Transverse colon (tissue), 4 donors: ENCODE results near the gene GABRR2. TPM values are rescaled to one million over a fixed set of nuclear protein-coding genes. Genes with fewer than 3 reads are reported as not detected.

Experiments
- DNase-seq: peaks from one replicate; pipeline ENCODE4 v3.0.0-alpha.2; 2019
- H3K27ac ChIP-seq, 4 donors: fragments of 200-600 bp; sonication (generic); 2 replicates each; pipeline ENCODE4 v1.5.1; 2016 to 2018; ENCODE audit warnings: inconsistent platforms in 4 of 4
- H3K27me3 ChIP-seq: fragments of 200-600 bp; sonication (generic); 2 replicates; pipeline ENCODE4 v1.5.1; 2017; ENCODE audit warnings: inconsistent platforms
- H3K36me3 ChIP-seq, 4 donors: fragments of 200-600 bp; sonication (generic); 2 replicates each; pipeline ENCODE4 v1.5.1; 2017 to 2019; ENCODE audit warnings: inconsistent platforms in 4 of 4
- H3K4me1 ChIP-seq, 4 donors: fragments of 200-600 bp; sonication (generic); 2 replicates each; pipeline ENCODE4 v1.5.1; 2017 to 2020; ENCODE audit warnings: inconsistent platforms in 4 of 4
- H3K4me3 ChIP-seq, 4 donors: fragments of 200-600 bp; sonication (generic); 1 replicate in 1 of 4; 2 replicates in 3 of 4; pipeline versions ENCODE4 v1.5.1 to v1.6.1; 2017 to 2019; ENCODE audit warnings: inconsistent platforms in 4 of 4
- H3K9me3 ChIP-seq, 2 donors: fragments of 200-600 bp; sonication (generic); 2 replicates each; pipeline ENCODE4 v1.5.1; 2017 to 2019; ENCODE audit warnings: inconsistent platforms in 2 of 2
- EP300 ChIP-seq: sonication (generic); formaldehyde crosslinking; IDR thresholded peaks from one replicate; pipeline ENCODE4 v1.6.1; 2017; ENCODE audit warnings: antibody characterized with exemption, low read depth
- POLR2A ChIP-seq: fragments of 450-650 bp; IDR thresholded peaks from one replicate; pipeline ENCODE4 v1.6.1; 2016; ENCODE audit warnings: antibody characterized with exemption, mild to moderate bottlenecking, moderate library complexity
- POLR2AphosphoS5 ChIP-seq, 3 donors: sonication (generic); formaldehyde crosslinking; IDR thresholded peaks; one replicate each; pipeline ENCODE4 v1.6.1; 2016; ENCODE audit warnings: antibody characterized with exemption in 3 of 3
- WGBS, 2 donors: methylation state at CpG; one replicate each; pipeline ENCODE4 v1.1.5; 2018; ENCODE audit warnings: low coverage in 1 of 2; 5-methylcytosine and 5-hydroxymethylcytosine counted together
- in situ Hi-C, 4 donors: fragments of 200-750 bp; cut with MboI; loops; one replicate each; pipeline versions ENCODE4 v1.15.0 to v1.15.1; 2017; ENCODE audit warnings: low sequenced_read_pairs in 3 of 4, low pct_ligation_motif_present in 1 of 4, low pct_unique_long_range_greater_than_20kb in 1 of 4
- intact Hi-C: fragments of 100-400 bp; cut with DNase I; formaldehyde crosslinking; loops from one replicate; pipeline ENCODE4 v1.15.1; 2023; ENCODE audit warnings: low total_unique reads
- total RNA-seq, 4 donors: library from RNA; depleted of rRNA; stranded (reverse); fragments of >200 nt; gene quantifications; one replicate each; pipeline ENCODE4 v1.1.0, GENCODE V29; 2016
- TF ChIP-seq, protein P1 (sequence below), 5 experiments: fragments of 200-600 bp in 3 of 5; fragments of 450-650 bp in 2 of 5; sonication (generic) in 3 of 5; IDR thresholded peaks; 1 replicate in 2 of 5; 2 replicates in 3 of 5; pipeline ENCODE4 v1.5.1; 2016 to 2017; ENCODE audit warnings: antibody characterized with exemption in 5 of 5, inconsistent platforms in 3 of 5, mild to moderate bottlenecking in 2 of 5, moderate library complexity in 1 of 5

The GABRR2 gene
- total RNA-seq, 4 donors from 2014 or later: 1.1 to 4.3 (median 1.2) TPM; not detected in 1

DNA sequence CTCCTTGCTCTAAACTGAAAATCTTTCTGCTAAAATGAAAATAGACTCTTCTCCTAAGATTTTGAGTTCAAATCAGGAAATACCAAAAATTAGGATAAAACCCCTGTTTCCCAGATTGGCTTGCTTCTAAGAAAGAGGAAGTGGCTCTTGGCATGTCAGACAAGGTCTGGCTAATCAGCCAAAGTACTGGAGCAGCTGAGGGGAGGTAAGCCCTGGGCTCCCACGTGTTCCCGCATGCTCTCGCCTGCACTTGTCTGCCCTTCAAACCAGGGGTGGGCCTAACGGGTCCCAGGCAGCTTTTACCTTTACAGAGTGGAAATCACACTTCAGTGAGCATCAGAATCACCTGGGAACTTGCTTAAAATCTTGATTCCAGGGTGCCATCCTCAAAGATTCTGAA lies 54.8 kb downstream of the GABRR2 start:
- H3K4me1 ChIP-seq: peaks cover 0 to 3% (median 2%) of the 10 kb centered on the region in 4 donors
- intact Hi-C loops: no loop called here
- no peak for TF ChIP-seq EP300
- no peak for TF ChIP-seq POLR2A
- TF ChIP-seq POLR2AphosphoS5 (IDR thresholded peaks at IDR 0.05): no peak
- TF ChIP-seq, protein P1, sequence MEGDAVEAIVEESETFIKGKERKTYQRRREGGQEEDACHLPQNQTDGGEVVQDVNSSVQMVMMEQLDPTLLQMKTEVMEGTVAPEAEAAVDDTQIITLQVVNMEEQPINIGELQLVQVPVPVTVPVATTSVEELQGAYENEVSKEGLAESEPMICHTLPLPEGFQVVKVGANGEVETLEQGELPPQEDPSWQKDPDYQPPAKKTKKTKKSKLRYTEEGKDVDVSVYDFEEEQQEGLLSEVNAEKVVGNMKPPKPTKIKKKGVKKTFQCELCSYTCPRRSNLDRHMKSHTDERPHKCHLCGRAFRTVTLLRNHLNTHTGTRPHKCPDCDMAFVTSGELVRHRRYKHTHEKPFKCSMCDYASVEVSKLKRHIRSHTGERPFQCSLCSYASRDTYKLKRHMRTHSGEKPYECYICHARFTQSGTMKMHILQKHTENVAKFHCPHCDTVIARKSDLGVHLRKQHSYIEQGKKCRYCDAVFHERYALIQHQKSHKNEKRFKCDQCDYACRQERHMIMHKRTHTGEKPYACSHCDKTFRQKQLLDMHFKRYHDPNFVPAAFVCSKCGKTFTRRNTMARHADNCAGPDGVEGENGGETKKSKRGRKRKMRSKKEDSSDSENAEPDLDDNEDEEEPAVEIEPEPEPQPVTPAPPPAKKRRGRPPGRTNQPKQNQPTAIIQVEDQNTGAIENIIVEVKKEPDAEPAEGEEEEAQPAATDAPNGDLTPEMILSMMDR (IDR thresholded peaks at IDR 0.05): no peak
- no peak for DNase-seq
- no peaks in the 10 kb centered on the region for H3K27me3 ChIP-seq
- H3K9me3 ChIP-seq: no peaks in the 10 kb centered on the region
- WGBS, 2 donors: 72% methylated on average over 4 of the region's 4 CpGs; no CpG with 5 or more reads in 1 of the 2 donors
- no peaks in the 10 kb centered on the region for H3K36me3 ChIP-seq
- H3K4me3 ChIP-seq: no peak overlapping the region
- no peak overlapping the region for H3K27ac ChIP-seq
- in situ Hi-C loops: no loop called here

- WGBS, 2 donors: 66 to 73% methylated on average over 3 of the region's 3 CpGs
- in situ Hi-C loops: no loop called here
Observed at GRCh38 chr6:89258912-89259311, 56.2 kb downstream of the GABRR2 start.

DNA sequence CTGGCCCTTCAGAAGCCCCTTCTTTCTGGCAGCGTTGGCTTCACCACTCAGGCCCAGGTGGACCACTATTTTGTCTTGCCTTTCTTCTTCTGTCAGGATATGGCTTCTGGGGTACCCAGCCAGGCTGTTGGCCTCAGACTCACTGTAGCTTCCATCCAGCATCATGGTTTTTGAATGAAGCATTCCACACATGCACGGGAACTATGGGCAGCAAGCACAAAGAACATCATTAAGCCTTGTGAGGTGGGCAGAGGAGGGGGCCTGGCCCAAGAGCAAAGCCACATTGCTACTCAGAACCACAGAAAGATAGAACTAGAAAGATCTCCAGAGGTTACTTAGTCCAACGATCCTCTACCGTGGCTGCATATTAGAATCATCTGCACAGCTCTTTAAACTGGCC lies 57.3 kb downstream of the GABRR2 start:
- H3K27ac ChIP-seq: no peak overlapping the region
- no peaks in the 10 kb centered on the region for H3K9me3 ChIP-seq
- H3K4me3 ChIP-seq: no peak overlapping the region
- in situ Hi-C loops: no loop called here
- H3K27me3 ChIP-seq: no peaks in the 10 kb centered on the region
- WGBS, 2 donors: 78 to 86% methylated on average over 4 of the region's 4 CpGs
- H3K36me3 ChIP-seq: no peaks in the 10 kb centered on the region
- TF ChIP-seq EP300 (no peak), POLR2AphosphoS5 (IDR thresholded peaks at IDR 0.05) (no peak), POLR2A (no peak)
- TF ChIP-seq, protein P1 (IDR thresholded peaks at IDR 0.05): no peak
- H3K4me1 ChIP-seq: peaks cover 0 to 10% (median 2%) of the 10 kb centered on the region in 4 donors
- intact Hi-C loops: no loop called here
- DNase-seq: no peak

More at GRCh38 chr6:89258912-89259311, 56.2 kb downstream of the GABRR2 start:
- Histone ChIP-seq H3K27ac (no peak overlapping the region), H3K36me3 (no peaks in the 10 kb centered on the region), H3K4me1 (peaks cover 0 to 6% (median 2%) of the 10 kb centered on the region in 4 donors), H3K4me3 (no peak overlapping the region), H3K9me3 (no peaks in the 10 kb centered on the region), H3K27me3 (no peaks in the 10 kb centered on the region)
- intact Hi-C loops: no loop called here
- TF ChIP-seq, protein P1 (IDR thresholded peaks at IDR 0.05): no peak
- TF ChIP-seq POLR2A: no peak
- TF ChIP-seq EP300: no peak
- TF ChIP-seq POLR2AphosphoS5 (IDR thresholded peaks at IDR 0.05): no peak
- no peak for DNase-seq

DNA sequence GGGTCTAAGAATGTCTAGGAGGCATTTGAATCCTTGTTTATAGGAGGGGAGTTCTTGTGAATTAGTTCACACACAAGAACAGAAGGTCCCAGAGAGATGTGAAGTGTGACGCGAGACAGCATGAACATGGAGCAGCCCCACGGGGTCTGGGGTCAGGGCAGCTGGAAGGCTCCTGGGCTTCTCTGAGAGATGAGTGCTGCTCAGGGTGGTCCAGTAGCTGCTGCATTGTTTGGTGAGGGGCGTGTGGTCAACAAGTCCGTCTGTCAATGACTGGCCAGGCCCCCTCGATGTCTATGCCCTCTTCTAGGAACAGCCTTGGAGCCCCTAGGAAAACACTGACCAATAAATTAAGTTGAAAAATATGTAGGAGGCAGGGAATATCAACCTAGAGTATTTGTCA lies 57.8 kb downstream of the GABRR2 start:
- 90% methylated on average over 6 of the region's 6 CpGs; no CpG with 5 or more reads in 1 of the 2 donors for WGBS, 2 donors
- H3K9me3 ChIP-seq: no peaks in the 10 kb centered on the region

More for the DNA sequence above, 57.8 kb downstream of the GABRR2 start:
- no peak for DNase-seq
- H3K27me3 ChIP-seq: no peaks in the 10 kb centered on the region
- intact Hi-C loops (no loop called here), in situ Hi-C loops (no loop called here)
- no peak overlapping the region for H3K27ac ChIP-seq
- H3K4me3 ChIP-seq: no peak overlapping the region
- TF ChIP-seq POLR2A (no peak), EP300 (no peak), POLR2AphosphoS5 (IDR thresholded peaks at IDR 0.05) (no peak)
- TF ChIP-seq, protein P1 (IDR thresholded peaks at IDR 0.05): no peak
- peaks cover 0 to 13% (median 3%) of the 10 kb centered on the region in 4 donors for H3K4me1 ChIP-seq
- no peaks in the 10 kb centered on the region for H3K36me3 ChIP-seq
